ENCODE results near the gene TENT5C. TPM values are rescaled to one million over a fixed set of nuclear protein-coding genes. Genes with fewer than 3 reads are reported as not detected.

TENT5C gene
- total RNA-seq, 4 donors from 2014 or later = 3.8 to 7.6 (median 6.6) TPM

GRCh38 chr1:117639741-117640140, 33.9 kb downstream of the TENT5C start:
- TF ChIP-seq CTCF (IDR thresholded peaks at IDR 0.05) = no peak
- DNase-seq (ENCODE audit: low spot score) (no peak), ATAC-seq (ENCODE audit: low FRiP score) (no peak)

GRCh38 chr1:117641536-117641935, 35.7 kb downstream of the TENT5C start:
- ATAC-seq (ENCODE audit: low FRiP score) (no peak), DNase-seq (ENCODE audit: low spot score) (no peak)
- TF ChIP-seq CTCF (IDR thresholded peaks at IDR 0.05) = no peak

GRCh38 chr1:117642963-117643362, 37.1 kb downstream of the TENT5C start:
- no peak for DNase-seq (ENCODE audit: low spot score)

GRCh38 chr1:117643601-117644000, 37.8 kb downstream of the TENT5C start:
- DNase-seq (ENCODE audit: low spot score) (no peak), ATAC-seq (ENCODE audit: low FRiP score) (no peak)
- TF ChIP-seq CTCF (IDR thresholded peaks at IDR 0.05) = no peak

More at GRCh38 chr1:117642963-117643362, 37.1 kb downstream of the TENT5C start:
- no peak for ATAC-seq (ENCODE audit: low FRiP score)
- TF ChIP-seq CTCF (IDR thresholded peaks at IDR 0.05) = no peak

GRCh38 chr1:117644696-117645311, 39.0 kb downstream of the TENT5C start:
- ATAC-seq (ENCODE audit: low FRiP score) = no peak
- TF ChIP-seq CTCF (IDR thresholded peaks at IDR 0.05) = no peak

GRCh38 chr1:117645343-117645742, 39.5 kb downstream of the TENT5C start:
- no peak for ATAC-seq (ENCODE audit: low FRiP score)
- no peak for TF ChIP-seq CTCF (IDR thresholded peaks at IDR 0.05)
- DNase-seq (ENCODE audit: low spot score) = no peak

More at GRCh38 chr1:117644696-117645311, 39.0 kb downstream of the TENT5C start:
- no peak for DNase-seq (ENCODE audit: low spot score)
